GM18508 (cell line): ENCODE data around the gene TMEM51.

ENCODE experiments used
- ATAC-seq: cut with Tn5 transposase; IDR thresholded peaks from one replicate; pipeline ENCODE4 v1.9.1; 2021; ENCODE audit warnings: moderate number of reproducible peaks; ENCODE audit not compliant: insufficient read depth, unreplicated experiment

The TMEM51 gene

DNA sequence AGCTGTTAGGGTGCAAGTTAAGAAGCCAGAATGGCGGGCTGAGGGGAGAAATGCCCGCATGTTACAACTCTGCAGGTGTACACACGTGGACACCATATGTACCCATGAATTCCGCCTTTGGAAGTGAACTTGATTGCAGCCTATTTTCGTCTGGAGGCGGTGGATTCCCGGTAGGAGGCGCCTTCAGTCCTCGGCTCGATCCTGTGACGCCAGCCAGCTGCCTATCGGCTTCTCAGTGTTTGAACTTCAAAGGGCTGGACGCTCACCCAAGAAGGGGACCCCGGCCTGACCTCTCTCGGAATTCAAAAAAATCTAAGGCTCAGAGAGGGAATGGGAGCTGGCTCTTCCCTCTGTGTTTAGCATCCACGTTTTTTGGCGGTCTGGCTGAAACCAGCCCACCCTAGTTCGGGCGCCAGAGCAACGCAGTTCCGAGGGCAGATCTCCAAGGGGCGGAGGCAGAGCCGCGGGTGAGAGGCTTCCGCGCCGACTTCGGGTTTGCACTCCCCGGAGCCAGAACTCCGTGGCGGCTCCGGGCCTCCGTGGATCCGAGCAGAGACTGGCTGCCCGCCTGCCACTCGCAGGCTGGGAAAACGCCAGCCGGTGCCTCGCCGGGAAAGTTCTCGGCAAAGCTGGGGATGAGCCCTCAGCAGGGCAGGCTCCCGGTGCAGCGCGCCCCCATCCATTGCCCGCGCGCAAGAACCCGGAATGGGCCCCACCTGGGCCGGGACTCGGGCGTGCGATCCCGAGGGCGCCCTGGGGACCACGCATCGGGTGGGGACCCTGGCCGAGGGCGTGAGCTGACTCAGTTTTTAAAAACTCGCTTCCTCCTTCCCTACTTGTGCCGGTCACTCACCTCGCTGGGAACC is 996 bp upstream of the TMEM51 start:
- ATAC-seq: no peak

GRCh38 chr1:15153842-15154479 is 414 bp downstream of the TMEM51 start:
- no peak for ATAC-seq

- ATAC-seq: no peak
Observed at GRCh38 chr1:15154480-15155036, 1.0 kb downstream of the TMEM51 start.

- ATAC-seq: no peak
Observed at GRCh38 chr1:15155191-15155590, 1.6 kb downstream of the TMEM51 start.

GRCh38 chr1:15155888-15156741 is 2.6 kb downstream of the TMEM51 start:
- no peak for ATAC-seq

- ATAC-seq: no peak
Observed at GRCh38 chr1:15156807-15157380, 3.3 kb downstream of the TMEM51 start.

DNA sequence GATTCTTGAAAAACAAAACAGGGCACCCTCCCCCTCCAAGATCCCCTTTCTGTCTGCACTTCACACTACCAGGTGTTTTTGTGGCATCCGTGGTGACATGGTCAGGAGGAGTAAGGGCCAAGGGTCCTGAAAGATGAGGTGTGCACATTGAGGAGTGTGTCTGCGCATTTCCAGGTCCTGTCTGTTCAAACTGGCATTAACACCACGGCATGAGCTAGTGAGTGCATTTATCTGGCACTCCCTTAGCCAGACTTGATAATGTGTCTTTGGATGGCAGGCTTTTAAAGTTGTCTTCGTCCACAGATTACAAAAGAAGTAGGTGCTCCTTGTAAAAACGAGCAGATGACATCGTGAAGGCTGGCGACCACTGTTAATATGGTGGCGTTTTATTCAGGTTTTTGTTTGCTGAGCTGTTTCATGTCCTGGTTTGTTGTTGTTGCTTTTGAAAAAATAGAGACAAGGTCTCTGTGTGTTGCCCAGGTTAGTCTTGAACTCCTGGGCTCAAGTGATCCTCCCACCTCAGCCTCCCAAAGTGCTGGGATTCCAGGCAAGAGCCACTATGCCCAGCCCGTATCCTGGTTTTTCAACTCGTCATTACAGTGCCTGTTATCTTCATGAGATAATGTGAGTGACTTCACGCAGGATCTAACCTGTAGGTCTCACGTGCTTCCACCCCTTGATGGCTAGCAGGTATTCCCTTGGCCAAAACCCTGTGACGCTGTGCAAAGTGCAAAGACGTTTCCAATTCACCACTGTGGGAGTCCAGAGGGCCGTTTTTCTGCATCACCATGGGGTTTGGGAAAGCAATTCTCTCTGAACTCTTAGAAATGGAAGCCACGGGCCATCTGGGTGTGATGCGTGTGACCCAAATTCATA is 4.2 kb downstream of the TMEM51 start:
- no peak for ATAC-seq

GRCh38 chr1:15158506-15159165 is 5.1 kb downstream of the TMEM51 start:
- ATAC-seq: no peak

DNA sequence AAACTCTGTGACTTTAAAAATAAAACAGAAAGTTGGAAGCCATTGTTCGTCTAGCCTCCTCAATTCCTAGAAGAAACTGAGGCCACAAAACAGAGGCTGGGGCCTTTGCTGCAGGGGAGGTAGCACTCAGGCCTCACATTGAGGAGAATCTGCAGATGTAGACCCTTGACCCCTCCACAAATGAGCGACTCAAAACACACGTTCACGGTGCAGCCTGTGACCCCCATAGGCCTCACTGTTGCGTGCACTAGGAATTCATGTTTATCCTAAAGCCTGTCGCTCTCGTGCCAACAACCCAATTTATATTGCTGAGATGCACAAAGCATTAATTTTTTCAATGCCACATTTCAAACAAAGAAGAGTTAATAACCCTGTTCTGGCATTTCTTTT is 5.6 kb downstream of the TMEM51 start:
- no peak for ATAC-seq

GRCh38 chr1:15160626-15161025 is 7.1 kb downstream of the TMEM51 start:
- ATAC-seq: no peak

DNA sequence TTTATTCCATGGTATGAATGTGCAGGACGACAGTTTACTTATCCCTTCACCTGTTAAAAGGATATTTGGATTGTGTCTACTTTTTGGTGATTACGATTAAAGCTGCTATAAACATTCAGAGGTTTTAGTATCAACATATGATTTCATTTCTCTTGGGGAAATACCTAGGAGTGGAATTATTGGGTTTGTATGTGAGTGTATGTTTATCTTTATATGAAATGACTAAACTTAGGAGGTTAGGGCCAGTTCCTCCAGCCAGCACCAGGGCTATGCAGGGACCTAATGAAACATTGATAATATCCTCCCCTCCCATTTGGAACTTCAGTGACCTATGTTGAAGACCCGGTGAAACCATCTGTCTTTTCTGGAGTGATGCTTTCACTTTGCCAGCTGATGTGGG is 13.8 kb downstream of the TMEM51 start:
- ATAC-seq: no peak

- ATAC-seq: no peak
Observed at GRCh38 chr1:15168479-15168878, 14.9 kb downstream of the TMEM51 start.

GRCh38 chr1:15170071-15170470 is 16.5 kb downstream of the TMEM51 start:
- ATAC-seq: no peak

- no peak for ATAC-seq
Observed at GRCh38 chr1:15171271-15171908, 17.8 kb downstream of the TMEM51 start.

DNA sequence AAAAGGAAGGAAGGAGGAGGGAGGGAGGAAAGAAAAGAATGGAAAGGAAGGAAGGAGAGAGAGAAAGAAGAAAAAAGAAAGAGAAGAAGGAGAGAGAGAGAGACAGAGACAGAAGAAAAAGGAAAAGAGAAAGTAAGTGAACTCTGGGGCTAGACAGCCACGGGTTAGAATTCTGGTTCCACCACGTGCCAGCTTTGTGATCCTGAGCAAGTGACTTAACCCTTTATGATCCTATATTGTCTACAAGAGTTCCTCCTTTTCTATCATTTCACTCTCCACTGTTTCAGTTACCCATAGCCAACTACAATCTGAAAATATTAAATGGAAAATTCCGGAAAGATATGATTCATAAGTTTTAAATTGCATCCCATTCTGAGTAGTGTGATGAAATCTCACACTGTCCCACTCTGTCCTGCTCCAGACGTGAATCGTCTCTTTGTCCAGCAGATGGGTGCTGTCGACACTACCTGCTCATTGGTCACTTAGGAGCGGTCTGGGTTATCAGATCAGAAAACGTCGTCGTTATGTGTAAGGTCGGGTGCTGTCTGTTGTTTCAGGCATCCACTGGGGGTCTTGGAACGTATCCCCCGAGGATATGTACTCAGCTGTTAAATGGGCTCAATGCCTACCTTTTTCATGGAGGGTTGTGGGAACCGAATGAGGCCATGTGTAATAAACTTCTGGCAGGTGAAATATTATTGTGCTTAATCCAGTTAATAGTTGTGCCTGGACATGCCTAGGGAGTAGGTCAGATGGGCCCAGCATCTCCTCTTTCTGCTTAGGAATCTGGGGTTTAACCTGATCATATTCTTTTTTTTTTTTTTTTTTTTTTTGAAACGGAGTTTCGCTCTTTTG is 19.1 kb downstream of the TMEM51 start:
- no peak for ATAC-seq

GRCh38 chr1:15173863-15174614 is 20.5 kb downstream of the TMEM51 start:
- no peak for ATAC-seq

DNA sequence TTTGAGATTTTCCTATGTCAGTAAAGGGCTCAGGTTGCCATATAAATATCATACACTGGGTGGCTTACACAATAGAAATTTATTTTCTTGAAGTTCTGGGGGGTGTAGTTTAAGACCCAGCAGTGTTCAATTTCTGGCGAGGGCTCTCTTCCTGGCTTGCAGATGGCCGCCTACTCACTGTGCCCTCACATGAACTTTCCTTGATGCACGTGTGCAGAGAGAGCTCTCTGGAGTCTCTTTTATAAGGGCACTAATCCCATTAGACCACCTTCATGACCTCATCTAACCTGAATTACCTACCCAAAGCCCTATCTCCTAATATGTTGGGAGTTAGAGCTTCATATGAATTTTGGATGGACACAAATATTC is 21.1 kb downstream of the TMEM51 start:
- no peak for ATAC-seq
